Measurements from ENCODE around the gene GPRC5C.

The GPRC5C gene

GRCh38 chr17:74389937-74390679 lies 41.8 kb upstream of the GPRC5C start:
- no peak for DNase-seq (ENCODE audit: extremely low read depth, low read depth)
- TF ChIP-seq, protein P1, sequence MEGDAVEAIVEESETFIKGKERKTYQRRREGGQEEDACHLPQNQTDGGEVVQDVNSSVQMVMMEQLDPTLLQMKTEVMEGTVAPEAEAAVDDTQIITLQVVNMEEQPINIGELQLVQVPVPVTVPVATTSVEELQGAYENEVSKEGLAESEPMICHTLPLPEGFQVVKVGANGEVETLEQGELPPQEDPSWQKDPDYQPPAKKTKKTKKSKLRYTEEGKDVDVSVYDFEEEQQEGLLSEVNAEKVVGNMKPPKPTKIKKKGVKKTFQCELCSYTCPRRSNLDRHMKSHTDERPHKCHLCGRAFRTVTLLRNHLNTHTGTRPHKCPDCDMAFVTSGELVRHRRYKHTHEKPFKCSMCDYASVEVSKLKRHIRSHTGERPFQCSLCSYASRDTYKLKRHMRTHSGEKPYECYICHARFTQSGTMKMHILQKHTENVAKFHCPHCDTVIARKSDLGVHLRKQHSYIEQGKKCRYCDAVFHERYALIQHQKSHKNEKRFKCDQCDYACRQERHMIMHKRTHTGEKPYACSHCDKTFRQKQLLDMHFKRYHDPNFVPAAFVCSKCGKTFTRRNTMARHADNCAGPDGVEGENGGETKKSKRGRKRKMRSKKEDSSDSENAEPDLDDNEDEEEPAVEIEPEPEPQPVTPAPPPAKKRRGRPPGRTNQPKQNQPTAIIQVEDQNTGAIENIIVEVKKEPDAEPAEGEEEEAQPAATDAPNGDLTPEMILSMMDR (IDR thresholded peaks at IDR 0.05; ENCODE audit: low read depth, low read length): no peak

DNA sequence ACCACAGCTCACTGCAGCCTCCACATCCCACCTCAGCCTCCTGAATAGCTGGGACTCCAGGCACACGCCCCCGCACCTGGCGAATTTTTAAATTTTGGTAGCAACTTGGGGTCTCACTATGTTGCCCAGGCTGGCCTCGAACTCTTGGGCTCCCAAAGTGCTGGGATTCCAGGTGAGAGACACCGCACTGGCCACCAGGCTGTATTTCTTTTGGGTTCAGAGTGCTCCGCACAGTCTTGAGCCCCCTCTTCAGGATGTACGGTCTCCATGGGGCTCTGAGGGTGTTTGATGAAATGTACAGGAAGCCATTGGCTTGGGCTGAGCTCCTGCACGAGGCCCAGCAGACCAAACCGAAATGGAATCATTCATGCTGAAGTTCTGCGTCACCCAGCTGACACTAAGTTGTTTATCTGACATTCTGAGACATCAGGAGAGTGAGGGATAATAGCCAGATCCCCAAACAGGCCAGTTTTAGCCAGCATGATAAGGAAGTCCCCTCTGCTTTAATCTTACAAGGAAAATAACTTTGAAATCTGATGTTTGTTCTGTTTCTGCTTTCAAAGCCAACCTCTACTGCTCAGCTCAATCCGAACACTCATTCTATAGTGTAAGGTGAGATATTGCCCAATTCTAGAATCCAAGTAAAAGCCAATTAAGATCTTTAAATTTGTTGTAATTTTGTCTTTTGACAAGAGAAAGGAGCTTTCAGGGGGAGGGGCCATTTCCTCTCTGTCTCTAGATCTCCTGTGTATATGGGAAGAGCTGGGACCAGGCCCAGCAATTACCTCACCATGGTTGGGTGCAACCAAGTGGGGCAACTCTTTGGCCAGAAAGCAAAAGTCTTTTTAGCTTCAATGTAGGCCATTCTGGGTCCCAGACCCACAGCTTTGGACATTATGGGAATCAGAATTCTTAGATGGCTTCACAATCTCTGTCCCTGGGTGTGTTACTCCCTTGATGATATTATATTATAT lies 40.9 kb upstream of the GPRC5C start:
- no peak for DNase-seq (ENCODE audit: extremely low read depth, low read depth)
- TF ChIP-seq, protein P1 (IDR thresholded peaks at IDR 0.05; ENCODE audit: low read depth, low read length): no peak

- DNase-seq (ENCODE audit: extremely low read depth, low read depth): no peak
- TF ChIP-seq, protein P1 (IDR thresholded peaks at IDR 0.05; ENCODE audit: low read depth, low read length): no peak
Measured at GRCh38 chr17:74391771-74392170, 40.1 kb upstream of the GPRC5C start.

DNA sequence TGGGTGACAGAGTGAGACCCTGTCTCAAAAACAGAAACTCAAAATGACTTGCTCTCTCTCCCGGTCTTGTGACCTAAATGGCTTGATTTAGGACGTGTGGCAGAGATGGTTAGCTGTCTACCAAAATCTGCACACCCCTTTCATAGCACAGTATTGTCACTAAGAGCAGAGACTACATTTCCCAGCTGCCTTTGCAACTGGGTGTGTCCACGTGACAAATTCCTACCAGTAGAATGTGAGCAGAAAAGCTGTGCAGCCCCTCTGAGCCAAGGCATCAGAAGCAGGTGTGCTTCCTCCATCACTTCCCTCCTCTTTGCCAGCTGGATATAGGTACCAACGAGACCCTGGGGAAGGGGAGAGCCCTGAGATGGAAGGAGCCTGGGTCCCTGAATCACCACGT lies 39.0 kb upstream of the GPRC5C start:
- no peak for DNase-seq (ENCODE audit: extremely low read depth, low read depth)
- TF ChIP-seq, protein P1 (IDR thresholded peaks at IDR 0.05; ENCODE audit: low read depth, low read length): no peak

DNA sequence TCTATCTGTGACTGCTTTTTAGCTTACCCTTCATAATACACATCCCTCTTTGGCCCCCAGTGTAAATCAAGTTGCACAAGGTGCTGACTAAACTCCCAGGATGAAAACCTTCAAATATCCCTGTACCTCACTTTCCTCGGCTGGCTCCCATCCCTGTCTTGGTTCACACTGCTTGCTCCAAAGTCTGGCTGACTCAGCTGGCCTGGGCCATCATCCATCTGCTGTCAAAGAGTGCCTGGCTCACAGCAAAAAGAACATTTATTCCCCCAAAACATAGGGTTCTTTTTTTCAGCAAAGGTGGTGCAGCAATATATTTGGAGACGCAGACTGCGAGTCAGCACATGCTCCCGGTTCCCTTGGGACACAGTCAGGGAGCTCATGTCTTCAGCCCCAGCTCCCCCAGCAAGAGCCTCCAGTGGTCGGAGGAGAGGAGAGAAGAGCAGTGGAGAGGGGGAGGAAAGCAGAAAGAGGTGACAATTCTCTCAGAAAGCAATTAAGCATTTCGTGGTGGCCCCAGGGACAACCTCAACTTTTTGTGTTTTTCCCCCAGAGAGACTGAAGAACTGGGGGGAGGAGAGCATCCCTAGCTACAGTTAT lies 38.4 kb upstream of the GPRC5C start:
- TF ChIP-seq, protein P1 (IDR thresholded peaks at IDR 0.05; ENCODE audit: low read depth, low read length): no peak
- DNase-seq (ENCODE audit: extremely low read depth, low read depth): no peak

- no peak for DNase-seq (ENCODE audit: extremely low read depth, low read depth)
- TF ChIP-seq, protein P1 (IDR thresholded peaks at IDR 0.05; ENCODE audit: low read depth, low read length): no peak
Measured at GRCh38 chr17:74394275-74394950, 37.5 kb upstream of the GPRC5C start.
